ENCODE measurements around the gene AOAH.

GRCh38 chr7:36684954-36685353, 39.3 kb downstream of the AOAH start:
- TF ChIP-seq USF1 (IDR thresholded peaks at IDR 0.05), result no peak
- TF ChIP-seq EP300 (IDR thresholded peaks at IDR 0.05; ENCODE audit: borderline replicate concordance), result no peak
- no peak for TF ChIP-seq TAF1 (IDR thresholded peaks at IDR 0.05; ENCODE audit: low read depth)
- TF ChIP-seq EGR1 (IDR thresholded peaks at IDR 0.05), result no peak
- no peak for TF ChIP-seq MAX (IDR thresholded peaks at IDR 0.05)
- no peak for TF ChIP-seq TCF12 (IDR thresholded peaks at IDR 0.05; ENCODE audit: low read depth)
- no peak for TF ChIP-seq CREB1 (IDR thresholded peaks at IDR 0.05; ENCODE audit: low read depth)
- no peak for TF ChIP-seq CEBPB (IDR thresholded peaks at IDR 0.05)
- no peak for TF ChIP-seq YY1 (IDR thresholded peaks at IDR 0.05; ENCODE audit: low read depth)
- no peak for TF ChIP-seq REST (IDR thresholded peaks at IDR 0.05; ENCODE audit: low read depth)

Measured in Ishikawa (cell line).